ENCODE results near the gene SLC39A9.

SLC39A9 gene

GRCh38 chr14:69500736-69501135 lies 102.2 kb downstream of the SLC39A9 start:
- DNase-seq (ENCODE audit: low read depth) = no peak

- no peak for DNase-seq (ENCODE audit: low read depth)
Measured at GRCh38 chr14:69501423-69501838, 102.9 kb downstream of the SLC39A9 start.

- DNase-seq (ENCODE audit: low read depth) = no peak
Measured at GRCh38 chr14:69504775-69505174, 106.3 kb downstream of the SLC39A9 start.

GRCh38 chr14:69505338-69506240 lies 107.1 kb downstream of the SLC39A9 start:
- no peak for DNase-seq (ENCODE audit: low read depth)

GRCh38 chr14:69506241-69506595 lies 107.7 kb downstream of the SLC39A9 start:
- DNase-seq (ENCODE audit: low read depth) = no peak

Measured in HS-27A (cell line).